Testis (tissue), 2 donors: Measurements from ENCODE around the gene BSDC1.

Source experiments
- CTCF ChIP-seq, 3 experiments: fragments of 450-650 bp in 2 of 3; fragments of 200-600 bp in 1 of 3; sonication (generic) in 1 of 3; IDR thresholded peaks; one replicate each; pipeline ENCODE4 v1.5.1; 2016 to 2019; ENCODE audit warnings: antibody characterized with exemption in 3 of 3, mild to moderate bottlenecking in 2 of 3, moderate library complexity in 1 of 3
- POLR2A ChIP-seq: fragments of 450-650 bp; IDR thresholded peaks from one replicate; pipeline ENCODE4 v1.6.1; 2017; ENCODE audit warnings: antibody characterized with exemption, mild to moderate bottlenecking, moderate library complexity

DNA sequence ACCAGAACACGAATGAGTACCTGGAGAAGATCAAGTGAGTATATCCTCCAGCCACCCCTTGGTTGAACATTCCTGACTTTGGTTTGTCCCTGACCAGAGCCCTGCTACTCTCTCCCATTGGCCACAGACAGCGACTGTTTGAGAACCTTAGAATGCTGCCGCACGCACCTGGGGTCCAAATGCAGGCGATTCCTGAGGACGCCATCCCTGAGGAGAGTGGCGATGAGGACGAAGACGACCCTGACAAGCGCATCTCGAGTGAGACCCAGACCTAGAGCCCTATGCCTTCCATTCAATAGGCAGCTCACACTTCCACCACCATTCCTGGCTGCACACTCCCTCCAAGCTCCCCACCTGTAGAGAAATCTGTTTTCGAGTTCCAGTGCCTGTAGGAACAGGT, 62.7 kb downstream of the BSDC1 start:
- no peak for TF ChIP-seq POLR2A
- TF ChIP-seq CTCF (IDR thresholded peaks at IDR 0.05): no peak
